Caco-2 (cell line): ENCODE results near the gene RPS24. TPM values are rescaled to one million over a fixed set of nuclear protein-coding genes. Genes with fewer than 3 reads are reported as not detected.

Experiments used
- BruUV-seq: library from RNA; stranded (reverse); fragments of 400-500 nt; replicated peaks from 2 replicates; lab custom pipeline; 2021; lab: Mats Ljungman, UMichigan
- CTCF ChIA-PET: fragments of 300-600 bp; sonication (Branson Sonifier 250); formaldehyde crosslinking; loops from one replicate; lab custom pipeline; 2022; ENCODE audit warnings: antibody characterized with exemption; lab: Charles Lee
- POLR2A ChIA-PET: fragments of 300-600 bp; sonication (Branson Sonifier 250); formaldehyde crosslinking; loops from one replicate; lab custom pipeline; 2022; ENCODE audit warnings: antibody characterized with exemption; lab: Charles Lee
- DNase-seq, 2 experiments: peaks; one replicate each; pipeline versions ENCODE4 v3.0.0 to v3.0.0-alpha.2; 2020 to 2022
- H3K27me3 ChIP-seq: replicated peaks from 2 replicates; pipeline ENCODE4 v1.6.0; 2011; ENCODE audit warnings: low read length; ENCODE audit not compliant: control insufficient read depth, insufficient read depth
- H3K36me3 ChIP-seq: 2 replicates; pipeline ENCODE4 v1.5.1; 2011; ENCODE audit warnings: low read length; ENCODE audit not compliant: control insufficient read depth, insufficient read depth
- H3K4me1 ChIP-seq: fragments of 250-450 bp; sonication (Bioruptor Pico); 2 replicates; pipeline ENCODE4 v1.5.1; 2020; ENCODE audit warnings: mild to moderate bottlenecking
- H3K4me3 ChIP-seq: 2 replicates; pipeline ENCODE4 v1.5.1; 2011; ENCODE audit warnings: low read depth, mild to moderate bottlenecking, control low read depth, low read length
- H3K9me3 ChIP-seq: fragments of 250-450 bp; sonication (Bioruptor Pico); 2 replicates; pipeline ENCODE4 v1.5.1; 2020; ENCODE audit warnings: mild to moderate bottlenecking, moderate library complexity
- H3K27ac Mint-ChIP-seq: one replicate; pipeline ENCODE4 v1.8.0; 2022; ENCODE audit warnings: mixed read lengths; ENCODE audit not compliant: unreplicated experiment
- H3K27me3 Mint-ChIP-seq: one replicate; pipeline ENCODE4 v1.8.0; 2022; ENCODE audit warnings: mixed read lengths; ENCODE audit not compliant: insufficient read depth, unreplicated experiment
- H3K36me3 Mint-ChIP-seq: one replicate; pipeline ENCODE4 v1.8.0; 2022; ENCODE audit warnings: mild to moderate bottlenecking, mixed read lengths; ENCODE audit not compliant: insufficient read depth, unreplicated experiment
- H3K4me1 Mint-ChIP-seq: one replicate; pipeline ENCODE4 v1.8.0; 2022; ENCODE audit warnings: low read depth, mixed read lengths; ENCODE audit not compliant: unreplicated experiment
- H3K4me3 Mint-ChIP-seq: one replicate; pipeline ENCODE4 v1.8.0; 2022; ENCODE audit warnings: mild to moderate bottlenecking, moderate library complexity, mixed read lengths; ENCODE audit not compliant: unreplicated experiment
- H3K9me3 Mint-ChIP-seq: one replicate; pipeline ENCODE4 v1.8.0; 2022; ENCODE audit warnings: mixed read lengths; ENCODE audit not compliant: unreplicated experiment
- intact Hi-C: fragments of 100-400 bp; cut with micrococcal nuclease; formaldehyde crosslinking; loops from one replicate; pipeline ENCODE4 v1.10.0; 2022; ENCODE audit not compliant: unreplicated experiment
- total RNA-seq: library from RNA; stranded (reverse); gene quantifications from 2 replicates; pipeline ENCODE4 v1.2.3, GENCODE V29; 2022
- TF ChIP-seq, protein P1 (sequence below), 2 experiments: fragments of 200-600 bp in 1 of 2; IDR thresholded peaks; 1 replicate in 1 of 2; 2 replicates in 1 of 2; pipeline versions ENCODE4 v1.5.1 to v1.8.0; 2011 to 2022; ENCODE audit warnings: antibody characterized with exemption in 1 of 2, control low read depth in 1 of 2, inconsistent platforms in 1 of 2, low read depth in 1 of 2, low read length in 1 of 2, mild to moderate bottlenecking in 1 of 2, moderate library complexity in 1 of 2; ENCODE audit not compliant: insufficient read depth in 1 of 2, severe bottlenecking in 1 of 2, unreplicated experiment in 1 of 2

The RPS24 gene
- total RNA-seq, 1 experiment from 2014 or later: 2,311 TPM

DNA sequence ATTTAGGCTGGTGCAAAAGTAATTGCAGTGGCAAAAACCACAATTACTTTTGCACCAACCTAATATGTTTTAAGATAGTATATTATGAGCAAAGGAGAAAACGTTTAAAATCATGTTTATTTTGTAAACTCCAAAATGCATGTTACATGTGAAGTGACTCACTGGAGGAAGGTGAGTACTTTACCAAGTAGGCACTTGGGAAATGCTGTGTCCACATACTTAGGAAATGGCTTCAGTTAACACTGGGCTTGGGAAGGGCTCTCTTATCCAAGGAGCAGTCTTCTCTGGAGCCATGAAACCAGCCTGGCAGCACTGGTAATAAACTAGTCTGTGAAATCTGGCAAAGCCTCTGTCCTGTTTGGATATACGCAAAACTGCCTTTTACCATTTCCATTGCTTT, 4.4 kb downstream of the RPS24 start:
- H3K27ac Mint-ChIP-seq: no peak overlapping the region
- ChIA-PET CTCF (no interaction called here), POLR2A (no interaction called here)
- Histone ChIP-seq H3K4me1 (peaks cover 16% of the 10 kb centered on the region), H3K4me3 (no peak overlapping the region), H3K36me3 (peaks cover 19% of the 10 kb centered on the region), H3K27me3 (no peaks in the 10 kb centered on the region), H3K9me3 (no peaks in the 10 kb centered on the region)
- TF ChIP-seq, protein P1, sequence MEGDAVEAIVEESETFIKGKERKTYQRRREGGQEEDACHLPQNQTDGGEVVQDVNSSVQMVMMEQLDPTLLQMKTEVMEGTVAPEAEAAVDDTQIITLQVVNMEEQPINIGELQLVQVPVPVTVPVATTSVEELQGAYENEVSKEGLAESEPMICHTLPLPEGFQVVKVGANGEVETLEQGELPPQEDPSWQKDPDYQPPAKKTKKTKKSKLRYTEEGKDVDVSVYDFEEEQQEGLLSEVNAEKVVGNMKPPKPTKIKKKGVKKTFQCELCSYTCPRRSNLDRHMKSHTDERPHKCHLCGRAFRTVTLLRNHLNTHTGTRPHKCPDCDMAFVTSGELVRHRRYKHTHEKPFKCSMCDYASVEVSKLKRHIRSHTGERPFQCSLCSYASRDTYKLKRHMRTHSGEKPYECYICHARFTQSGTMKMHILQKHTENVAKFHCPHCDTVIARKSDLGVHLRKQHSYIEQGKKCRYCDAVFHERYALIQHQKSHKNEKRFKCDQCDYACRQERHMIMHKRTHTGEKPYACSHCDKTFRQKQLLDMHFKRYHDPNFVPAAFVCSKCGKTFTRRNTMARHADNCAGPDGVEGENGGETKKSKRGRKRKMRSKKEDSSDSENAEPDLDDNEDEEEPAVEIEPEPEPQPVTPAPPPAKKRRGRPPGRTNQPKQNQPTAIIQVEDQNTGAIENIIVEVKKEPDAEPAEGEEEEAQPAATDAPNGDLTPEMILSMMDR (IDR thresholded peaks at IDR 0.05; ENCODE audit: insufficient read depth in 1 of 2, low read depth in 1 of 2, low read length in 1 of 2, severe bottlenecking in 1 of 2, unreplicated experiment in 1 of 2): no peak
- peaks cover 98% of the 10 kb centered on the region for H3K36me3 Mint-ChIP-seq
- H3K27me3 Mint-ChIP-seq: no peaks in the 10 kb centered on the region
- intact Hi-C loops: no loop called here
- peaks cover 23% of the 10 kb centered on the region for H3K4me1 Mint-ChIP-seq
- H3K9me3 Mint-ChIP-seq: no peaks in the 10 kb centered on the region
- no peak overlapping the region for H3K4me3 Mint-ChIP-seq
- BruUV-seq: no TSS peak
- no peak for DNase-seq

DNA sequence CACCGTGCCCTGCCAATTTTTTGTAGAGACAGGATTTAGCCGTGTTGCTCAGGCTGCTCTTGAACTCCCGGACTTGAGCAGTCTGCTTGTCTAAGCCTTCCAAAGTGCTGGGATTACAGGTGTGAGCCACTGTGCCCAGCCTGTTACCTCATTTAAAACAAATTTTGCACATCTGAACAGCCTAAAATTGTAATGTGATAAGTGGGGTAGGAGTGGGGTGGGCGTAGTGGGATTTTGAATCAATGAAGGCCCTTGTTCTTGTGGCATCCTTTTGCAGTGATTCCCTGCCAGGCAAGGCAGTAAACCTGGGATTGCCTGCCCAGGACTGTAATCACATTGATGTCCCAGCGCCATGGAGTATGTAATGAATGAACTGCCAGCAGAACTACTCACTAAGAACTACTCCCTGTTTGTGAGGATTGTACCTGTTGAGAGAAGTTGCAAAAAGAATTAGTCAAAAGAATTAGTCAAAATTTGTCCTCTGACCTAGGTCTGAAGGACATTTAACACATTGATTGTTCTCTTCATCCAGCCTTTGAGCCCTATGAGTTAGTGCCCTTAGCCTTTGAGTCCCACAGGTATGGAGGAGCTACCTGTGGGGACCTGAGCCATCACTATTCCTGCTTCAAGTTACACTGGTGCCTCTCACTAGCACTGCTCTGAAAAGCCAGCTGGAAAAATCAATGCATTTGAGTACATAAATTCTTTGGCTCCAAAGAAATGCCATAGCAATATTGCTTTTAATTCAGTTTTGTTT, 5.3 kb downstream of the RPS24 start:
- intact Hi-C loops: no loop called here
- Histone ChIP-seq H3K36me3 (peaks cover 19% of the 10 kb centered on the region), H3K4me1 (peaks cover 16% of the 10 kb centered on the region), H3K4me3 (no peak overlapping the region), H3K27me3 (no peaks in the 10 kb centered on the region), H3K9me3 (no peaks in the 10 kb centered on the region)
- POLR2A ChIA-PET: no interaction called here
- peaks cover 23% of the 10 kb centered on the region for H3K4me1 Mint-ChIP-seq
- H3K4me3 Mint-ChIP-seq: no peak overlapping the region
- no peak overlapping the region for H3K27ac Mint-ChIP-seq
- DNase-seq: no peak
- no TSS peak for BruUV-seq
- H3K27me3 Mint-ChIP-seq: no peaks in the 10 kb centered on the region
- peaks cover 100% of the 10 kb centered on the region for H3K36me3 Mint-ChIP-seq
- no peaks in the 10 kb centered on the region for H3K9me3 Mint-ChIP-seq
- CTCF ChIA-PET: interaction anchor here (0.6 kb wide), 1 partner anchor 8 kb away, joined by 3 read pairs; no protein-coding TSS in a partner anchor
- TF ChIP-seq, protein P1 (IDR thresholded peaks at IDR 0.05; ENCODE audit: insufficient read depth in 1 of 2, low read depth in 1 of 2, low read length in 1 of 2, severe bottlenecking in 1 of 2, unreplicated experiment in 1 of 2): no peak

DNA sequence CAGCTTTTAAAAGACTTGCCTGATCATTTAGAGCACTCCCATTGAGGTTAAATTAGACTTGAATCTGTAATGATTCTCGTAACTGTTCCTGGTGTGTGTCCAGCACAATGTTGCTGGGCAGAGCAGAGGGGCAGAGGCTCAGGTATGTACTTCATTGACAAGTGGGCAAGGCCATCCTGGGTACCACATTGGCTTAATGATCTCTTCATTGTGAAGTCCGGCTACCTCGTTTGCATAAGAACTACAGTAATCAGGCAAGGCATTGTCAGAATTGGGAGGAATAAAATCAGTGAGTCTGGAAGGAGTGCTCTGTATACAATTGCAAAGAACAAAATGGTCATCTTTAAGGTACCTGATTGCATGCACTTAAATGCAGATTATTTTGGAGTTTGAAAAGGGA, 6.1 kb downstream of the RPS24 start:
- Mint-ChIP-seq H3K9me3 (no peaks in the 10 kb centered on the region), H3K27ac (no peak overlapping the region), H3K4me1 (peaks cover 23% of the 10 kb centered on the region), H3K4me3 (no peak overlapping the region), H3K27me3 (no peaks in the 10 kb centered on the region), H3K36me3 (peaks cover 100% of the 10 kb centered on the region)
- no TSS peak for BruUV-seq
- Histone ChIP-seq H3K4me3 (no peak overlapping the region), H3K4me1 (peaks cover 15% of the 10 kb centered on the region), H3K36me3 (peaks cover 18% of the 10 kb centered on the region), H3K27me3 (no peaks in the 10 kb centered on the region), H3K9me3 (no peaks in the 10 kb centered on the region)
- intact Hi-C loops: loop anchor here (10.0 kb wide), 1 partner anchor 1015 kb away; no protein-coding TSS in a partner anchor
- ChIA-PET POLR2A (no interaction called here), CTCF (interaction anchor here (0.6 kb wide), 1 partner anchor 8 kb away, joined by 3 read pairs; no protein-coding TSS in a partner anchor)
- TF ChIP-seq, protein P1 (IDR thresholded peaks at IDR 0.05; ENCODE audit: insufficient read depth in 1 of 2, low read depth in 1 of 2, low read length in 1 of 2, severe bottlenecking in 1 of 2, unreplicated experiment in 1 of 2): no peak
- DNase-seq: no peak
